ENCODE data around the gene CD7.
"Not testable (repeated sequence)": the region's sequence is repeated elsewhere in the genome, so short reads cannot be mapped to it uniquely, and the experiment has no call there.

The CD7 gene

DNA sequence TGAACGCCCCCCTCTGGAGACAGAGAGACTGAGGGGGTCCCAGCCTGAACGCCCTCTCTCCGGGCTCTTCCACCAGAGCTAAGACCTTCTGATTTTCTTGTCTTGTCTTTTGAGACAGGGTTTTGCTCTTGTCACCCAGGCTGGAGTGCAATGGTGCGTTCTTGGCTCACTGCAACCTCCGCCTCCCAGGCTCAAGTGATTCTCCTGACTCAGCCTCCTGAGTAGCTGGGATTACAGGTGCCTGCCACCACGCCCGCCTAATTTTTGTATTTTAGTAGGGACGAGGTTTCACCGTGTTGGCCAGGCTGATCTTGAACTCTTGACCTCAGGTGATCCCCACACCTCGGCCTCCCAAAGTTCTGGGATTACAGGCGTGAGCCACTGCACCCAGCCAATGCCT lies 30.6 kb upstream of the CD7 start:
- DNase-seq: not testable (repeated sequence)

DNA sequence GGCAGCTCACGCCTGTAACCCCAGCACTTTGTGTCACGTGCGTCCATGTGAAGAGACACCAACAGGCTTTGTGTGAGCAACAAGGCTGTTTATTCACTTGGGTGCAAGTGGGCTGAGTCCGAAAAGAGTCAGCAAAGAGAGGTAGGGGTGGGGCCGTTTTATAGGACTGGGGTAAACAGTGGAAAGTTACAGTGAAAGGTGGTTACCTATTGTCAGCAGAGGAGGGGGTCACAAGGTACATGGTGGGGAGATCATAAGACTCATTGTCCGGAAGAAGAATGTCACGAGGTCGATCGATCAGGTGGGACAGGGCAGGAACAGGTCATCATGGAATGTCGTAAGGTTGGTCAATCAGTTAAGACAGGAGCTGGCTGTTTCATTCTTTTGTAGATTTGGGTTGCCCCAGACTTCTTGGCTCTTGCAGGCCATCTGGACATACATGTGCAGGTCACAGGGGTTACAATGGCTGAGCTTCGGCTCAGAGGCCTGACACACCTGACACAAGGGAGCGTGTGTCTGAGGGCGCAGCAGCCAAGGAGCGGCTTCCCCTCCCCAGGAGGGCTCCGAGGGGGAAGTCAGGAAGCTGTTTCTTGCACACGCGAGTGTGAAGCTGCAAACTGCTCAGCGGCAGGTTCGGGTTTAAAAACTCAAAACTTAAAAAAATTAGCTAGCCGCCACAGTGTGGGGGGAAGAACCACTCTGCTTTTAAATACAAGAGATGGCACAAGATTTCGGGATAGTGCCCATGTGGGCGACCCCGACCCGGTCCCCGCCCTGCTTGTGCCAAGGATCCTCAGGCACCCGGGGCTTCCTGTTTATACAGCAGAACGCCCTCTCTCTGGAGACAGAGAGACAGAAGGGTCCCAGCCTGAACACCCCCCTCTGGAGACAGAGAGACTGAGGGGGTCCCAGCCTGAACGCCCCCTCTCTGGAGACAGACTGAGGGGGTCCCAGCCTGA lies 29.2 kb upstream of the CD7 start:
- DNase-seq: no peak

DNA sequence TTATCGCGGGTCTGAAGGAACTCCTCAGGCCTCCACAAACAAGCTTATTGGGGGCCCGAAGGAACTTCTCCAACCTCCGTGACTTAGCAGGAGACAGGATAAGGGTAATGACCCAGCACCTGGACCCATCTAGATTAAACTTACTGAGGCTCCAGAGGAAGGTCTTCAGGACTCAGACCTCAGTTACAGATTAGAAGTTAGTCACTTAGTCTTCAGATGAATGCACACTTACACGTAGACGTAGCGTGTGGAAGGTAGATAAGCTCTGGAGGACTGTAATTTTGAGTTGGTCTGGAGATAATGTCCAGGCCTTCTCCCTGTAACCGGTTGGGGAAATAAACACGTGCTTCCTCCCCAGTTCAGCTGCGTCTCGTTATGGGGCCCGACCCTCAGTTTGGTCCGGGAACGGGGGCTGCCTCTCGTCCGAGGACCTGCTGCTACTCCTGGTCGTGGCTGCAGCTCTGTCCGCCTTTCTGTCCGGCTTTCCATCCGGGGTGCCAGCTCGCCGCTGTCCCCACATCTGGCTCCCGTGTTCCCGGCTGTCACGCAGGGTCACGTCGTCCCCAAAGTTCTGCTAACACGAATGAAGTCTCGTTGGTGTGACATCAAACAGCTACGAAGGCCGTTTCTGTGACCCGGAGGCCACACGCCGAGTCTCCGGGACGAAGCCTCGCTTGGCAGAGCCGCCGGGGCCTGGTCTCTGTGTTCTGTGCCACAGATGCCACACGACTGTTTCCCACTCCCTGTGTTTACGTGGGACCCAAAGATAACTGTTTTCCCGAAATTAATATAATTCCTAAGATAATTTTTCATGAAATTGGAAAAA lies 28.0 kb upstream of the CD7 start:
- DNase-seq: no peak

DNA sequence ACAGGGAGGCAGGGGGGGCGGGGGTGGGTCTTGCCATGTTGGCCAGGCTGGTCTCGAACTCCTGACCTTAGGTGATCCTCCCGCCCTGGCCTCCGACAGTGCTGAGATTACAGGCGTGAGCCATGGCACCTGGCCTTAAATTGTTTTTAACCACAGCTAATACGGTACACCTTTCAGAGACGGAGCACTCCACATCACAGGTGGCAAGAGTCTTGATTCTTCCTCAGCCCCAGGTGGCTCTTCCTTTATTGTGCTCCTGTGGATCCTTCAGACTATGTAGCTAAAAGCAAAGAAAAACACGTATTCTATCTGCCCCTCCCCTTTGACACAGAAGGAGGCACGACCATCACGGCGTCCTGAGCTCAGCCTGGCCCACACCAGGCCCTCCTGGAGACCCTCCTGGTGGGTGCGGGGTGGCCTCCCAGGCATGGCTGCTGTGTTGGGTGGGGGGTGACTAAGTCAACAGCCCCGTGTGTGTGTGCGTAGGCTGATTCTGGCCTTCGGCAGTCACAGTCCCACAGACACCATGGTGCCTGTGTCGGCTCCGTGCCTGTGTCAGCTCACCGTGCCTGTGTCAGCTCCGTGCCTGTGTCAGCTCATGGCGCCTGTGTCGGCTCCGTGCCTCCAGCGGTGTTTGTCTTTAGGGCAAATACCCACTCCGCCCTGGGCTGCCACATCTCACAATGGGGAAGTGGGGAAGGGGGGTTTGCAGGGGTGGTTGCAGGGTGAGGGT lies 26.9 kb upstream of the CD7 start:
- no peak for DNase-seq

DNA sequence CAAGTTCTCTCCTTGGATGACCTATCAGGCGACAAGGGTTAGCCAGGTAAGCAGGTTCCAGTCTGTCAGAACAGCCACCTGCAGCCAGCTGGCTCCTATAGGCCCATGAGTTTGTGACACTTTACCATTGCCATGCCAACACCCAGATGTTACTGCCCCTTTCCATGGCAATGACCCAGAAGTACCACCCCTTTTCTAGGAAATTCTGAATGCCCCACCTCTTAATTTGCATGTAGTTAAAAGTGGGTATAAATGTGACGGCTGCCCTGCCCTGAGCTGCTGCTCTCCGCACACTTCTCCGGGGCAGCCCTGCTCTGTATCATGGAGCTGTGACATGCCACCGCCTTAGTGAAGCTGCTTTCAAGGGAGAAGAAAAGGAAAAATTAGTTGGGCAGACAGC lies 26.2 kb upstream of the CD7 start:
- DNase-seq: no peak

DNA sequence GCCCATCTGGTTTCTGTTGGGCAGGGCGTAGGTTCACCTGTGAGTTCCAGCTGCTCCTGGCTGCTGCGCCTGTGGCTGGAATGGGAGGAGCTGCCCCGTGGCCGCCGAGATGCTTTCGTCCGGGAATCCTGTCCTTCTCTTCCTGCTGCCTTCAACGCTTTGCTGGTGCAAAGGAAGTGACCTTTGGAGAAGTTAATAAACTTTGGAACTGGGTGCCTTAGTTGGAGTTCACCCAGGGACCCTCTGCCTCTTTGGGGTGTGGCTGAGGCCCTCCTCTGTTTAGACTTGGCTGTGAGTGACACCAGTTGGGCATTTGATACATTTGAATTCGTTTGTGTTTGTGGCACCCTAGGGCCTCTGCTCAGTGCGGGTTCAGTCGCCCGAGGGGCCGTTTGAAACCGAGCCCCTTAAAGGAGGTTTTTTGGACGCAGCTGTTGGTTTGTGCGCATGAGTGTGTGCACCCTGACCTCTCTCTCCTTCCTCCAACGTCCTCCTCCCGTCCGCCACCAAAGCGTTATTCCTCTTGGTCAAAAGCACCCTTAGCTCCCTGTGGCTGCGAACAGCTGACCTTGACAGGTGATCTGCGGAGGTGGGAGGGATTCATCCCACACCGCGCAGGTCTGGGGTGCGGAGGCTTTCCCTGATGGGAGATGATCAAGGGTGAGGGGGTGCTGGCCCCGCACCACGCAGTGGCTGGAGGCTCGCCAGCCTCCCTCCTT lies 25.1 kb upstream of the CD7 start:
- DNase-seq: no peak

DNA sequence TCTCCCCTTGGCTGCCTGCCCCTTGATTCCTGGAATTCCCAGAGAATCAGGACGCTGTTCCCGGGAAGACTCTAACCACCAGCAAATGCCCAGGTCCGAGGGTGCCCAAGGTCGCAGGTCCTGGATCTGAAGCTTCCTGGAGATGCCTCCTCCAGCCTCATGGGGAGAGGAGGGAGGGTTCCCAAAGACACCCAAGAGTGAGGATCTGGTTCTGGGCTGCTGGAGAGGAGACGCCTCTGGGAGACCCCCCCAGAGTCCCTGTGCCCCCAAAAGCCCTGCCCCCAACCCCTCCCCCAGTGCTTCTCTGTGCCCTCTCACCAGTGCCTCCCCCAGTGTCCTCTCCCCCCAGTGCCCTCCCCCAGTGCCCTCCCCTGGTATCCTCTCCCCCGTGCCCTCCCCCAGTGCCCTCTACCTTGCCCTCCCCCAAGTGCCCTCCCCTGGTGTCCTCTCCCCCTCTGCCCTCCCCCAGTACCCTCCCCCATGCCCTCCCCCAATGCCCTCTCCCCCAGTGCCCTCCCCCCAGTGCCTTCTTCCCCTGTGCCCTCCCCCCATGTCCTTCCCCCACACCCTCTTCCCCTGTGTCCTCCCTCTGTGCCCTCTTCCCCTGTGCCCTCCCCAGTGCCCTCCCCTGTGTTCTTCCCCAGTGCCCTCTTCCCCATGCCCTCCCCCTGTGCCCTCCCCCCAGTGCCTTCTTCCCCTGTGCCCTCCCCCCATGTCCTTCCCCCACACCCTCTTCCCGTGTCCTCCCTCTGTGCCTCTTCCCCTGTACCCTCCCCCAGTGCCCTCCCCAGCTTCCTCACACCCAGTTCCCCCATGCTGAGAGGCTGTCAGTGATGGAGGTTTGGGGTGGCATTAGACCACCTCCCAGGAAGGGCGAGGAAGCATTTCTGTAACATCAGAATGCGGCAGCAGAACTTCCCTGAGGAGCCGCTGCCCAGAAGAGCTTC lies 22.5 kb upstream of the CD7 start:
- DNase-seq: no peak

DNA sequence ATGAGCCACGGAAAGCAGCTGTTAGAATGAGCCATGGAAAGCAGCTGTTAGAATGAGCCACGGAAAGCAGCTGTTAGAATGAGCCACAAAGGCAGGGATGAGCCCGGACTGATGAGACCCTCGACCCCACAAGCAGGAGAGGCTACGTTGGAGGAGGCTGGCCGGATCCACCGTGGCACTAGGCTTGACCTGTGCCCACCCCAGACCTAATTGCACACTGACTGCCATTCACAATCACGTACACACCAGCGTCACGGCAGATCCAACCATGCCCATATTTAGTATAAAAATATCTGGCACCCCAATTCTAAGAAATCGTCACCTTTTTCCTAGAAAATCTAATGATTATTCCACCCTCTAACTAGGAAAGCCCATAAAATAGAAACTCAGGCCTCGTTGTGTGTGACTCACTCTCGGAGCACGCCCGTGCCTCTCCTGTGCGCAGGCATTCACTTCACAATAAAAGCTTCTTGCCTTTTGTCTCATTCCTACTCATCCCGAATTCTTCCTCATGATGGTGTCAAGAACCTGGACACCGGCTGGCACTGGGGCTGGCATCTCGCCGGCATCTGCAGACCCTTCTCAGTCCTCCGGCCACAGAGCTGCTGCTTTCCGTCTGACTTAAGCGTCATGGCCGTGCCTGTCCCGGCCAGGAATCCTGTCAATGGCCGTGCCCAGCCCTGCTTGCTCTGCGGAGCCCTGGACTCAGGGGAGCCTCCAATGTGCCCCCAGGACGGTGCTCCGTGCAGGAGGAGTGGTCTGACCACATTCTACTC lies 21.6 kb upstream of the CD7 start:
- DNase-seq: peak in 2 of 58 donors; percentile 25 to 31

DNA sequence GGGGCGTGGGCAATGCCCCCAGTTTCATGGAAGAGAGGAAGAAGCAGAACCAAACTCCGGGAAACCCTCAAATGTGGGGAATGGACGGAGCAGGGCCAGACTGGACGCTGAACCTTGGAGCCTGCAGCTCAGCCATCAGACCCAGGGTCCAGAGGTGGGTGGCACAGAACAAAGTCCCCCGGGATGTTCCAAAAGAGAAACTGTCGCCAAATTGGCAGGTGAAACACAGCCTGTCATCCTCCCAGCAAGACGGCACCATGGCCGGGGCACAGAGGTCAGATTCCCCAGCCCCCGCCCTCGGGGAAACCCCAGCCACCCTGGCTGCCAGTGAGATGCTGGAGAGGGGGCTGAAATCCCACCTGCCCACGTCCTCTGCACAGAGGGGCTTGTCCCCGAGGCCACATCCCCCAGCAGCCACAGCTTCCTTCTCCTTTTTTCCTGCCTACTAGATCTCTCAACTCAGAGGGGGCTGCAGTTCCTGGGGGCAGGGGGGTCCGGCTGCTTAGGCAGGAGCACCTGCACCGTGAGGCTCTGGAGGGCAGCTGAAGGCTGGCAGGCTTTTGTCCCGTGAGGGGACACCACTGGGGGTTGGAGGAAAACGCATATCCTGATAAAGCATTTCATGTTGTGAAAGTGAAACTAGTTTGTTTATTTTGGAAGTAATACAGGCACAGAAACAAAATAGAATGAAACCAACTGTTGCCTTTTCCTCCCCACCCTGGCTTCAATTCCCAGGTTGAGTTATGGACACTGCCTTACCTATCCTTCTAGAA lies 17.4 kb upstream of the CD7 start:
- no peak for DNase-seq

DNA sequence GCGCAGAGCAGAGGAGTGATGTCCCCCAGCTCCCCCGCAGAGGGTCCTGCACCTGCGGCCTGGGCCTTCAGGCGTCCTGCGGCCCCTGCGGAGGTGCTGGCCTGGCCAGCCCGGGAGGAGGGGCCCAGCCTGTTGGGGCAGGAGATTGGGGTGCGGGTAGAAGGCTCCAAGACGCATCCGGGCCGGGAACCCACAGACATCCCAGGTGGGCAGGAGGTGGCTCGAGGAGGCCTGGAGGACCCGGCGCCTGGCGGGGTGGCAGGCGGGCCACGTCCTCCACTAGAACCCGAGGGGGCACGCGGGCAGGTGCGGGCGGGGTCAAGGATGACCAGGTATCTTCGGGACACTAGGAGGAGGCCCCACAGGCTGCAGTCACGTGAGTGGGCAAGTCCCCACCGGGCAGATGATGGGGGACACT lies 16.8 kb upstream of the CD7 start:
- no peak for DNase-seq

DNA sequence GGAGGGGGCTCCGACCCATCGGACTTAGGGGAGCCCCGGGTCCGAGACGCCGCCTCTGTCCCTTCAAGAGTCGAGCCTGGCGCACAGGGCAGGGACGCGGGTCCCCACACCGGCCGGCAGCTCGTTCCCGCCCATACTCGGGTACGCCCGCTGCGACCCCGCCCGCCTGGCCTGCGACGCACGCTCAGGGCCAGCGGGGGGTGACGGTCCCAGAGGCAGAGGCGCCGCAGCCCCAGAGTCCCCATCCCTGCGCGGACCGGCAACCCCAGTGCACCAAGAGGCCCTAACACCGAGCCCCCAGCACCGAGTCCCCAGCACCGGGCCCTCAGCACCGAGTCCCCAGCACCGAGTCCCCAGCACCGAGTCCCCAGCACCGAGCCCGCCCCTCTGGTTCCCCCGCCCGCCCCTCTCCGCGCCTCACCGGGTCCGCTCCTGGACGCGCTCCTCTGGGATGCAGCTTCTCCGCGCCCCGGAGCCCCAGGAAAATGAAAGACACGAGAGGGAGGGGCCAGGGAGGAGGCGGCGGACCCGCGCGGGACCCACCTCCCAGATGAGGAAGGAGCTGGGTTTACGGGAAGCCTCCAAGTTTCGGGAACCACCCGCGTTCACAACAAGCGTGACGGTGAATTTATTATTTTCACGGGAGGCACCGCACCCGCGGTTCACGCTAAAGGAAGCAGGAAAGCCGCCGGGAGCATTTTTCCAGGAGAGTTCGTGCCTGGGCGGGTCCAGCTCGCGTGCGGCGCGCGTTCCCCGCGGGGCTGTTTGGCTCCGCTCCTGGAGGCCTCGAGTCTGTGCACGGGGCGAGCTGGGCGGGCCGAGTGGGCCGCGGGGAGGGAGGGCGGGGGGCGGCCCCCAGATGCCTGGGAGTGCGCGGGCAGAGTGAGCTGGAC lies 16.1 kb upstream of the CD7 start, which contains the start of gene SECTM1:
Gene SECTM1 (minus strand): TSS at position 488 of the 893 bp plus-strand sequence. CDS start 6,526 bp downstream, outside the sequence.
- DNase-seq: no peak

DNA sequence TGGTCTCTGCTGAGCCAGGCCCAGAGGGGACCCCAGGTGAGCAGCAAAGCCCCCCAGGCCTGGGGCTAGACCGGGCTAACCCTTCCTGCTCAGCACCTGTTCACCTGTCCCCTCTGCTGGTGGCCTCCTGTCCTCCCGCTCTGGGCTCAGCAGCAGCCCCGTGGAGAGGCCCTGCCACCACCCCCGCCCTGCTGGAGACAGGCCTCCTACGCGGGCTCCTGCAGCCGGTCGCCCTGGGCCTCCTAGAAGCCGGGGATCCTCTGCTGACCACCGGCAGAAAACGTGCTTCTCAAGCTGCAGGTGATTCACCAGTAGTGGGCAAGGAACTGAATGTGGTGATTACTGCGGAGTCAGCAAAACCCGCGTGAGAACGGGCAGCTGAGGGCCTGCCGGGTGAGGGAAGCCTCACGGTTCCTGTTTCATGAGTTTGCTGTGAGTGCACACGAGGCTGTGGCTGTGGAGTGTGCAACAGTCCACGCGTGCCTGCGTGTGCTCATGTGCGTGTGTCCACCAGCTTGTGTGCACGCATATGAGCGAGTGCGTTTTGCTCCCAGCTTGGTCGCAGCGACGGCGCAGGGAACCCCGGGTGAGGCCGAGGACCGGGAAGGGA lies 15.4 kb upstream of the CD7 start:
- DNase-seq: peak in 4 of 58 donors; percentile 11 to 26 (median 16)

DNA sequence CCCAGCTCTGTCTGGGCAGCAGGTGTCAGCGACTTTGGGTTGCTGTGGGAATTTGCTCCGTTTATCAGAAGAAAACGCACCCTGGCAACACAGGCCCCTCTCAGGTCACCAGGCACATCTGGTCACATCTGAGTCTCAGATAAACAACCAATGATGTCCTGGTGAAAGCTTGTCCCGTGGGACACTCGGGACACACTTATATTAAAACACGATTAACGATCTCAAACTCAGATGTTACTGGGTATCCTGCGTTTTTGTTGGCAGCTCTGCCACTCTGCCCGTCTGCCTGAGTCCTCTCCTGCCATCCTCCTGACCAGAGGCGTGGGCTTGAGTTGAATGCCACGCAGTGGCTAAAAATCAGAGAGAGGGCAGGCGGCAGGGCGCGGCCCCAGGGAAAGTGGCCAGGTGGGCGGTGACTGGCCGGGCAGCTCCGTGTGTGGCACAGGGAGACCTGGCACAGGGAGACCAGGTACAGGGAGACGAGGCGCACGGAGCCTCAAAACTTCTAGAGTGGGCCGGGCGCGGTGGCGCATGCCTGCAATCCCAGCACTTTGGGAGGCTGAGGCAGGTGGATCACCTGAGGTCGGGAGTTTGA lies 14.0 kb upstream of the CD7 start:
- no peak for DNase-seq

DNA sequence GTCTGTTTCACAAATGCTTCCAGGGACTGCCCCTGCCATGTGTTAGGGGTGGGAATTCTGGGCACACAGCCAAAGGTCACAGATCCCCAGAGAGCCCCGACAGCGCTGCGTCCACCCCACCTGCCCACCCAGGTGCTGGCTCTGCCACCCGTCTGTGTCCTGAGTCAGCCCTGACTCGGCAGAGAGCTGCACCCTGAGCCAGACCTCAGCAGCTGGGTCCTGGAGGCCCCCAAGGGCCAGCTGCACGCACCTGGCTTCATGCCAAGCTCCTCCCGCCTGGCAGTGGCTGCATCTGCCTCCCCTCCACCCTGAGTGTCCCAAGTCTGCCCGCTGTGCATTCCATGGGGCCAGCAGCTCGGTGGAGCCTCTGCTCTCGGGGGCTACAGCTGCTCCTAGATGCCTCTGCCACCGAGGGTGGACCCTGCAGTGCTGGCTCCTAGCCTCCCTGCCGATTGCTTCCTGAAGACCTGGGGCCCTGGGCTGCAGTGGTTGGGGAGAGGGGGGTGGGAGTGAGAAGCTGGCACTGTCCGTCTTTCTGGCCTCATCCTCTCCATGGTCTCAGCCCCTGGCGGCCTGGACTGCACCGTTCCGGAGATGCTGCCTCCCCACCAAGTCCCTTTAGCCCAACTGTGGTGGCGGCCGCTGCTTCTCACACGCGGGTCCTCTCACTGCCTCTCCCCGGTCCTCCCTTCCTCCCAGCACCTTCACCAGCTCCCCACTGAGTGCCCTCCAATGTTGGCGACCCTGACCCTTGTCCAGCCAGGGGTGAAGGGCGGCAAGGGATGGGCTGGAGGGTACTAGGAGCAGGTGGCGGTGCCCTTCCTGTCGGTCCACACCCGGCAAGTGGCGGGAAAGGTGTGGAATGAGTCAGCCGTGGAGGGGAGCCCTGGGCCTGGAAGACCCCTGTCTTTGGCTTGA lies 13.2 kb upstream of the CD7 start:
- DNase-seq: peak in 3 of 58 donors; percentile 18 to 21 (median 19)
